Skeletal muscle tissue (tissue), 4 donors: ENCODE results near the gene AMOT. TPM values are rescaled to one million over a fixed set of nuclear protein-coding genes. Genes with fewer than 3 reads are reported as not detected.

Experiments used
- H3K27ac ChIP-seq: one replicate; pipeline ENCODE4 v1.7.0; 2013; ENCODE audit warnings: mild to moderate bottlenecking, low read depth, low read length, inconsistent platforms
- H3K27me3 ChIP-seq, 3 donors: one replicate each; pipeline ENCODE4 v1.7.0; 2013; ENCODE audit warnings: low read length in 3 of 3; ENCODE audit not compliant: control insufficient read depth in 3 of 3, insufficient read depth in 3 of 3
- H3K36me3 ChIP-seq, 3 donors: one replicate each; pipeline ENCODE4 v1.7.0; 2013; ENCODE audit warnings: low read length in 3 of 3; ENCODE audit not compliant: control insufficient read depth in 3 of 3, insufficient read depth in 3 of 3
- H3K4me1 ChIP-seq, 3 donors: one replicate each; pipeline ENCODE4 v1.7.0; 2013; ENCODE audit warnings: low read length in 3 of 3, mild to moderate bottlenecking in 3 of 3; ENCODE audit not compliant: control insufficient read depth in 3 of 3, insufficient read depth in 3 of 3
- H3K4me3 ChIP-seq, 3 donors: one replicate each; pipeline ENCODE4 v1.7.0; 2013; ENCODE audit warnings: low read length in 3 of 3
- H3K9ac ChIP-seq, 3 donors: one replicate each; pipeline ENCODE4 v1.7.0; 2013; ENCODE audit warnings: low read length in 3 of 3, mild to moderate bottlenecking in 3 of 3, moderate library complexity in 2 of 3, low read depth in 1 of 3
- H3K9me3 ChIP-seq, 3 donors: one replicate each; pipeline ENCODE4 v1.7.0; 2013; ENCODE audit warnings: low read length in 3 of 3; ENCODE audit not compliant: control insufficient read depth in 3 of 3
- total RNA-seq: library from RNA; depleted of rRNA; stranded (reverse); fragments of >200 nt; gene quantifications from one replicate; pipeline ENCODE4 v1.2.3, GENCODE V29; 2014
- donor health status: Osteomylitis.

Gene AMOT
- total RNA-seq, 1 donor from 2014 or later: 30.8 TPM

DNA sequence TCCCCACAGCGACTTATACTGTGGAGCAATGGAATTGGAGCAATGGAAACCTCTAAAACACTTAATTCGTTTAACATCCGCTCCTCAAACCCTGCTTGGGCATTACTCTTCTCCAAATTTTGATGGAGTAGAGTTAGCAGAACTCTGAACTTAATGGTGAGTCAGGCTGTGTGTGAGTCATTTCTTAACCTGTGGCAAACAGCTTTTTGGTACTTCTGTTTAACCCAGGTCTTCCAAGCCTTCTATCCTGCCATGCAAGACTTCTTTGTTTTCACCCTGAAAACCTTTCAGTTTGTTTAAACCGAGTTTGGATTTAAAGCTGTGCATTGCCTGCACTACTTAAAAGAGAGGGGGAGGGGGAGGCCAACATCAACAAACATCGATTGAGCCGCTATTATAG, 3.6 kb upstream of the AMOT start:
- H3K9ac ChIP-seq: no peak overlapping the region
- H3K4me3 ChIP-seq: no peak overlapping the region
- H3K27me3 ChIP-seq: no peaks in the 10 kb centered on the region
- H3K36me3 ChIP-seq: peaks cover 0 to 2% (median 0%) of the 10 kb centered on the region in 3 donors
- H3K27ac ChIP-seq: no peak overlapping the region
- peaks cover 0 to under 1% (median 0%) of the 10 kb centered on the region in 3 donors for H3K9me3 ChIP-seq
- peaks cover 0 to 3% (median 0%) of the 10 kb centered on the region in 3 donors for H3K4me1 ChIP-seq

DNA sequence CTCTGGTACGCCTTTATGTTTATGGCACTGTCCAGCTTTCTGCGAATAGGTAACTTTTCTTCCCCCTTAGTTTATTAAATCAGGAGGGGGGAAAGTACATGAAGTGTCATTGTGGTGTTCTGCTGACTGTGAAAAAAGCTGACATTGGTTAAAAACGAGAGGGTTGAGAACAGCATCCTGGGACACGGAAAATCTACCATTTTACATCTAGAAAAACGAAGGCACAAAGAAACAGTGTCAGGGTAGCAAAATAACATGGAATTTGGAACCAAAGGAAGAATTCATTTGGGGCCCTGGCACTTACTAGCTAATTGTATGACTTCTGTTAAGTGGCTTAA, 1.2 kb upstream of the AMOT start:
- peaks cover 0 to 3% (median 0%) of the 10 kb centered on the region in 3 donors for H3K4me1 ChIP-seq
- H3K36me3 ChIP-seq: peaks cover 0 to 2% (median 0%) of the 10 kb centered on the region in 3 donors
- H3K27ac ChIP-seq: peak overlapping the region; percentile 20
- peak overlapping the region in 2 of 3 donors; percentile 40 to 80 for H3K9ac ChIP-seq
- peaks cover 0 to 3% (median 0%) of the 10 kb centered on the region in 3 donors for H3K9me3 ChIP-seq
- H3K27me3 ChIP-seq: no peaks in the 10 kb centered on the region
- H3K4me3 ChIP-seq: peak overlapping the region; percentile 71 to 84 (median 75)

DNA sequence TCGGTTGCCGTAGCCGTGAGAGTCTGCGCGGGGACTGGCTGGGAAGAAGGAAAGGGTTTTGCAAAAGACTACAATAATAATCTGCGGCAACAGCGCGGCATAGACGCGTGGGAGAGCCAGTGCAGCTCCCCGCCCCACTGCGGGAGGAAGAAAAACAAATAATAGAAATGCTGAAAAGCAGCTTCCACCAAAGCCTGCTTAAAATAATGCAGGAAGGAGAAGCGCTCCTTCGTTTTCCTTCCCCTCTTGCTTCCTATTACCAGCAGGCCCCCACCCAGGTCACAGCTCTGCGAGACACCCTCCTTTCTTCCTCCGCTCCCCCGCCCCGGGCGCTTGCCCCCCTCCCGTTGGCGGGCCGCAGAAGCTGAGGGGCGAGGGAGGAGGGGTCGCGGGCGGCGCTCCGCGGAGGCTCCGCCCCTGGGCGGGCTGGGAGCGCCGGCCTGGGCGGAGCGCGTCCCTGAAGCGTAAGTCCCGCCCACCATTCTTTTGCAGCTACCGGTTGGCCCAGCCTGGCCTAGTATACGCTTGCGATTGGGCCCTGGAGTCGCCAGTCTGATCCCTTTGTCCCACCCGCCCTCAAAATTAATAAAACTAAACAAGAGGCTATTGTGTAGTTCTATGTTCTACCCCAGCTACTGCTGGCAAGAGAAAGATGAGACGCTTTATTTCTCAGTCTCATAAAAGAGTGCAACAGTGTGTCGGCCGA, 636 bp upstream of the AMOT start:
- Histone ChIP-seq H3K27ac (peak overlapping the region; percentile 85), H3K4me3 (peak overlapping the region; percentile 84 to 91 (median 89)), H3K27me3 (no peaks in the 10 kb centered on the region), H3K9me3 (peaks cover 0 to 3% (median 0%) of the 10 kb centered on the region in 3 donors), H3K36me3 (peaks cover 0 to 2% (median 0%) of the 10 kb centered on the region in 3 donors), H3K9ac (peak overlapping the region; percentile 70 to 85 (median 78)), H3K4me1 (peaks cover 0 to 5% (median 0%) of the 10 kb centered on the region in 3 donors)

DNA sequence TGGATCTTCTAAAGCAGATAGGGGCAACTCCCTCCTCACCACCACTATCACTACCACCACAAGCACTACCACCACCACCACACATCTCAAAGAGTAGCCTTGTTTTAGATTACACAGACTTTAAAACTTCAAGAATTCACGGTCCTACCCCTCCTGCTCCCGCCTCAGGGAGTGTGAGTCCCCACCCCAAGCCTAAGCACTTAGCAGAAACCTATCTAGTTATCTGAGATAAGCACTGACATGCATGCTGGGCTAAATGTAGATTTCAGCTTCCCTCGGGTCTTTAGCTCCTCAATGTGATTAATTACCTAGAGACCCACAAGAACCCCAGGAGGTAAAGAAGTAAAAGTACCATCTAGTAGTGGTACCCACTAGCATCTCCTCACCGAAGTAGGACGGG, 775 bp downstream of the AMOT start:
- no peaks in the 10 kb centered on the region for H3K27me3 ChIP-seq
- peaks cover 0 to 2% (median 0%) of the 10 kb centered on the region in 3 donors for H3K36me3 ChIP-seq
- peaks cover 0 to 3% (median 0%) of the 10 kb centered on the region in 3 donors for H3K9me3 ChIP-seq
- H3K4me3 ChIP-seq: peak overlapping the region; percentile 84 to 91 (median 89)
- H3K4me1 ChIP-seq: peaks cover 0 to 9% (median 0%) of the 10 kb centered on the region in 3 donors
- peak overlapping the region; percentile 85 for H3K27ac ChIP-seq
- H3K9ac ChIP-seq: peak overlapping the region; percentile 78 to 85 (median 79)

DNA sequence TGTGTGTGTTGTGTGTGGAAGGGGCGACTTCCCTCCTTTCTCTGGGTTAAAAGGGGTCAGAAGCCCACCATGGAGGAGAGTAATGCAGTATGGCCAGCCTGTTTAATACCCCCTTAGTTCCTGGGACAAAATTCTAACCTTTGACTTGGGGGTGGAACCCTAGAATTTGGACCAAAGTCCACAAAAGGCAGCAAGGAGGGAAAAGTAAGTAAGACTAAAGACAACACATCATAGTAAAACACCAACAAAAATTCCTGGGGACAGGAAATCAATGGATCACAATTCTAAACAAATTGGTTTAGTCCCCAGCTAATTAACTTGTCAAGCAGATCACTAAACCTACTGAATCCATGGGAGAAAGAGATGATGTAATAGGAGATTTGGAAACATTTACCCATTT, 3.1 kb downstream of the AMOT start:
- Histone ChIP-seq H3K27ac (peak overlapping the region; percentile 85), H3K9ac (peak overlapping the region; percentile 41 to 70 (median 70)), H3K4me3 (peak overlapping the region; percentile 54 to 91 (median 84))

DNA sequence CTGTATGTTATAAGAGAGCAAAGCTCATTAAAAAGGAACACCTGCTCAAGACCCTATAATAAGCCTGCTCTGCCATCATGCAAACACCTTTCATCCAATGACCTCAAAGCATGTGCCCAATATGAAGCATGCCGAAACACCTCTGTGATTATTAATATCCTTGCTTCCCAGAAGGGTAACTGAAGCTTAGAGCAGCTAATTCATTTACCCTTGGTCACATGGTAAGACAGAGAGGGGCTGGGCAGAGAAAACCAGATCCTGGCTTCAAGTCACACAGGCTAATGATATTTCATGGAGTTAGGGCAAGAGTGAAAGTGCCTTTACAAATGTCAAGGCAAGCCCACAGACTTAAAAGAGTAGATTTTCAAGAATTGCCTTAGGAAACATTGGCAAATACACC, 5.6 kb downstream of the AMOT start:
- peaks cover 7 to 17% (median 11%) of the 10 kb centered on the region in 3 donors for H3K4me1 ChIP-seq
- peaks cover 0 to 3% (median 0%) of the 10 kb centered on the region in 3 donors for H3K9me3 ChIP-seq
- peaks cover 0 to under 1% (median 0%) of the 10 kb centered on the region in 3 donors for H3K36me3 ChIP-seq
- H3K9ac ChIP-seq: no peak overlapping the region
- peak overlapping the region; percentile 85 for H3K27ac ChIP-seq
- no peaks in the 10 kb centered on the region for H3K27me3 ChIP-seq
- H3K4me3 ChIP-seq: no peak overlapping the region

More for the DNA sequence above, 3.1 kb downstream of the AMOT start:
- H3K9me3 ChIP-seq: peaks cover 0 to 3% (median 0%) of the 10 kb centered on the region in 3 donors
- peaks cover 7 to 15% (median 7%) of the 10 kb centered on the region in 3 donors for H3K4me1 ChIP-seq
- peaks cover 0 to 2% (median 0%) of the 10 kb centered on the region in 3 donors for H3K36me3 ChIP-seq
- H3K27me3 ChIP-seq: no peaks in the 10 kb centered on the region

DNA sequence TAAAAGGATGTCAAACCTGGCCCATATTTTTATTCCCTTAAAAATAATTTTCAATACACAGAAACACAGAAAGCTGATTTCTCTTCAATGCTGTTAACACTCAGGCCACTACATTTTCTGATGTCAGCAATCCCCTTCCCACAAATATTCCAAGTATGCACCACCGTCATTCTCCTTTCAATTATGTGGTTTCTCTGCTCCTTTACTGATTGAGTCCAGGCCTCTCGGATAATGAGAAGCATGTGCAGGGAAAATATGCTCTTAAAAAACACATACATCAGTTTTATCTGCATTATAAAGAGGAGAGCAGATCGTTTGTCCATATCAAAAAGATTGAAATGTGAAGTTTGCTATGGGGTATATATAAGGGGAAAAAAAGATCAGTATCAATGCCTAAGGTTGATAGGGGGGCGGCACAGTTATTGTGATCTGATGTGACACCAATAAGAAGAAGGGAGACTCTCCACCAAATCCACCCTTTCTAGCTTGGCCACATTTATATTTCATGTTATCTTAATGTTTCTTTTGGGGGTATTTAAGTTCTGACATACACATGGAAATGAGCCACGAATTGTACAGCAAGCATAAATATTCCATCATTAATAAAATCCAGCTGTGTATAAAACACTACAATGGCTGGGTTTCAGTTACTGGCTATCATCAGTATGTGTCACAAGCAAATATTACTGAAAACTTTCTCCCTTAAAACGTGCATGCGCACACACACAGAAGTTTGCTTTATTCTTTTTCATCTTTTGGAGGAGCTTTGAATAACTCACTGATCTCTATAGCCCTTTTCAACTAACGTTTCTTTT, 6.4 kb downstream of the AMOT start:
- no peaks in the 10 kb centered on the region for H3K36me3 ChIP-seq
- no peaks in the 10 kb centered on the region for H3K27me3 ChIP-seq
- peaks cover 0 to 2% (median 0%) of the 10 kb centered on the region in 3 donors for H3K9me3 ChIP-seq
- no peak overlapping the region for H3K4me3 ChIP-seq
- peak overlapping the region in 1 of 3 donors; percentile 57 for H3K9ac ChIP-seq
- H3K27ac ChIP-seq: peak overlapping the region; percentile 85
- peaks cover 7 to 17% (median 11%) of the 10 kb centered on the region in 3 donors for H3K4me1 ChIP-seq

DNA sequence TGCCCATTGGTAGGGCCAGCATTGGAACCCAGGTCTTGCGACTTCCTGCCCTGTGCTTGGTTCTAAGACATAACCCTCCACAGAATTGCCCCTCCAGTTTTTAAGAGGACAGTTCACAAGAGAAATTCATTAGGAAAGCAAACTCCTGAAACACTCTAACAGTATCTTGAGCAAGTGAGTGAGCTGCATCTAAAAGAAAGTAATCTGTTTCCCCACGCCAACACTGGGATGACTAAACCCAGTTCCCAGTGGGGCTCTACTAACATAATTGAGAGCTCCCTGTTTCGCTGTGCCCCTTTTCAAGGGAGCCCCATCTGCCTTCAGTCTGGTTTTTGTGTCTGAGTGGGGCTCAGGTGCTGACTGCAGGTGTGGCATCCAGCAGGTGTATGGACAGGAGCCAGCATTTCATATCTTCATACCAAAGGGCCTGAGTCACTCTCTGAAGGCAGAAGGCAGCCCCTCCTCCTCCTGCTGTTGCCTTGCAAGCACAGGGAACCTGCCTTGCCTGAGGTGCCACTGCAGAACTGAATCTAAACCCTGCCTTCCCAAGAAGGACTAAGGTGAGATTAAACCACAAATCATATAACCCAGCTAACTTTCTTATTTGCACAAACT, 8.0 kb downstream of the AMOT start:
- H3K9ac ChIP-seq: peak overlapping the region in 2 of 3 donors; percentile 16 to 33
- no peaks in the 10 kb centered on the region for H3K36me3 ChIP-seq
- no peaks in the 10 kb centered on the region for H3K9me3 ChIP-seq
- H3K4me3 ChIP-seq: no peak overlapping the region
- peaks cover 7 to 17% (median 11%) of the 10 kb centered on the region in 3 donors for H3K4me1 ChIP-seq
- peak overlapping the region; percentile 65 for H3K27ac ChIP-seq
- no peaks in the 10 kb centered on the region for H3K27me3 ChIP-seq

DNA sequence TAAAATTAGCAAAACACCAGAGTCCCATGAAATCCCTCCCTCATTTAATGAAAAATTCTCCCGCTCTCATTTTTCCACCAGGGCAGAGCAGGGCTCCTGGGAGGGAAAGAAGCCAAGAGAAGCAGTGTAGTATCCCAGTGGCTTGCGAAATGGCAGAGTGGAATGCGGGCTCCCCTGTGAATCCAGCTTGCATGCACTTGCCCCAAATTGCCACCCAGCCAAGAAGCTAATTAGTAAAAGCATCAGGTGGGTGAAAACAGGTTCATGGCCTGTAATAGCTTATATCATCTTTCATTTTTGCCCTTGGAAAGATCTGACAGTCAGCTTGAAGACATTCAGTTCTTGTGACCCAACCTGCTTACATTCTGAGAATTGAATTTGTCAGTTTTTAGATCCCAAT, 10.1 kb downstream of the AMOT start:
- H3K27ac ChIP-seq: peak overlapping the region; percentile 61
- no peak overlapping the region for H3K4me3 ChIP-seq
- no peaks in the 10 kb centered on the region for H3K27me3 ChIP-seq

More for the DNA sequence above, 10.1 kb downstream of the AMOT start:
- H3K4me1 ChIP-seq: peaks cover 7 to 19% (median 13%) of the 10 kb centered on the region in 3 donors
- no peaks in the 10 kb centered on the region for H3K36me3 ChIP-seq
- no peaks in the 10 kb centered on the region for H3K9me3 ChIP-seq
- peak overlapping the region in 2 of 3 donors; percentile 19 to 20 for H3K9ac ChIP-seq
